Heart left ventricle (tissue), 16 donors: ENCODE data around the gene KCNJ18. TPM values are rescaled to one million over a fixed set of nuclear protein-coding genes. Genes with fewer than 3 reads are reported as not detected.
"Not testable (repeated sequence)": the region's sequence is repeated elsewhere in the genome, so short reads cannot be mapped to it uniquely, and the experiment has no call there.

ENCODE experiments used
- ATAC-seq, 4 donors: fragments of 200-7000 bp; cut with Tn5 transposase; one replicate each; pipeline ENCODE4 v1.9.1; 2020 to 2022; ENCODE audit warnings: moderate library complexity in 4 of 4, mild to moderate bottlenecking in 3 of 4, moderate number of reproducible peaks in 1 of 4
- DNase-seq, 5 donors: peaks; one replicate each; pipeline ENCODE4 v3.0.0-alpha.2; 2020
- H3K27ac ChIP-seq, 12 donors: fragments of 200-600 bp; sonication (generic) in 4 of 12; one replicate each; pipeline versions ENCODE4 v1.5.0 to v1.8.0; 2016 to 2022; ENCODE audit warnings: mild to moderate bottlenecking in 2 of 12
- H3K27me3 ChIP-seq, 9 donors: fragments of 200-600 bp; sonication (generic) in 2 of 9; one replicate each; pipeline versions ENCODE4 v1.5.1 to v1.8.0; 2016 to 2022; ENCODE audit warnings: mild to moderate bottlenecking in 3 of 9
- H3K36me3 ChIP-seq, 9 donors: fragments of 200-600 bp; sonication (generic) in 2 of 9; one replicate each; pipeline versions ENCODE4 v1.5.0 to v1.8.0; 2018 to 2022; ENCODE audit warnings: mild to moderate bottlenecking in 2 of 9
- H3K4me1 ChIP-seq, 12 donors: fragments of 200-600 bp; sonication (generic) in 4 of 12; one replicate each; pipeline versions ENCODE4 v1.5.0 to v1.8.0; 2016 to 2022; ENCODE audit warnings: mild to moderate bottlenecking in 3 of 12
- H3K4me3 ChIP-seq, 12 donors: fragments of 200-600 bp; sonication (generic) in 4 of 12; one replicate each; pipeline versions ENCODE4 v1.5.0 to v1.8.0; 2017 to 2022; ENCODE audit warnings: mild to moderate bottlenecking in 9 of 12, moderate library complexity in 4 of 12
- H3K9me3 ChIP-seq, 12 donors: fragments of 200-600 bp; sonication (generic) in 4 of 12; one replicate each; pipeline versions ENCODE4 v1.5.0 to v1.8.0; 2016 to 2022; ENCODE audit warnings: mild to moderate bottlenecking in 1 of 12
- WGBS, 4 donors: extraction: QIAGEN DNeasy Blood & Tissue Kit in 2 of 4; methylation state at CpG; one replicate each; pipeline versions ENCODE4 v1.1.5 to v1.1.7; 2013 to 2018; 5-methylcytosine and 5-hydroxymethylcytosine counted together
- intact Hi-C, 10 donors: fragments of 100-400 bp; cut with DNase I; formaldehyde crosslinking; loops; one replicate each; pipeline versions ENCODE4 v1.11.1 to v1.14.2; 2022
- polyA plus RNA-seq, 2 donors: library from polyadenylated mRNA; stranded (reverse); fragments of 200-250 nt; gene quantifications; one replicate each; pipeline ENCODE4 v1.2.3, GENCODE V29; 2013
- total RNA-seq, 9 donors: library from RNA; depleted of rRNA in 2 of 9; stranded (reverse); fragments of >200 nt in 2 of 9; fragmentation: NEBNext Ultra II Directional in 3 of 9; extraction: Animal tissue kit (Norgen Biotek cat#: 25700) in 3 of 9; gene quantifications; one replicate each; pipeline versions ENCODE4 v1.1.0 to v1.2.4, GENCODE V29; 2016 to 2023
- donor health status: ischemic (EF 13 %, LVEDD 7.1; RV severe dilation, severe dysfunction).
- donor health status: healthy with polysubstance abuse.
- donor health status: DM: no; HTN: yes; CAD: no.
- donor health status: DM: no; HTN: no; CAD: no.
- donor health status: ischemic (EF 25% LVEDD 6.9; RV normal size, moderate dysfunction).
- donor health status: ischemic (EF 25% LVEDD 5.7; RV mildly dilated, moderate dysfunction).
- donor health status: healthy.
- donor health status: DM: yes; HTN: yes; CAD: no.
- donor health status: ischemic (EF 35%, LVEDD 5.7; RV mildly dilated, moderate dysfunction).
- donor health status: nonischemic (EF 11% LVEDD 7.7; RV severe dilation, severe dysfunction).
- donor health status: DM: yes; HTN: yes; CAD: no.
- donor health status: PGD.
- donor health status: ischemic (EF 29% LVEDD 5.4; RV normal size, mild dysfunction).
- donor health status: nonischemic (EF 23%, LVEDD 6.1; RV moderate dilation, normal function).

KCNJ18 gene
- total and polyA plus RNA-seq, 11 donors: not detected

DNA sequence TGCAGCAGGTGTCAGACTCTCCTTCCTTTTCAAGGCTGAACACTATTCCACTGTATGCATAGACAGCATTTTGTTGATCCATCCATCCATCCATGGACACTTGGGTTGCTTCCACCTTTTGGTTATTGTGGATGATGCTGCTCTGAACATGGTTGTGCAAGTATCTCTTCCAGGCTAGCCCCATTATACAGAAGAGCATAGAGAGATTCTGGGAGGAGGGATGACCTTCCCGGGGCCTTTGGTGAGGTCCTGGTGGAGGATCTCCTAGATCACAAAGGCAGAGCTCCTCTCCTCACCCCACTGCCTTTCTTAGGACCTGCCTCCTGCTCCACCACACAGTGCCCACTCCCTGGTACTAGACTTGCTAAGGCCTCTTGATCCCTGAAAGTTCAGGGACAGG lies 27.2 kb upstream of the KCNJ18 start:
- H3K36me3 ChIP-seq, ATAC-seq, H3K4me3 ChIP-seq, H3K4me1 ChIP-seq, intact Hi-C loops, H3K27me3 ChIP-seq, H3K27ac ChIP-seq, DNase-seq, H3K9me3 ChIP-seq: not testable (repeated sequence)
- 31 to 69% (median 57%) methylated on average over 1 of the region's 1 CpG for WGBS, 4 donors

DNA sequence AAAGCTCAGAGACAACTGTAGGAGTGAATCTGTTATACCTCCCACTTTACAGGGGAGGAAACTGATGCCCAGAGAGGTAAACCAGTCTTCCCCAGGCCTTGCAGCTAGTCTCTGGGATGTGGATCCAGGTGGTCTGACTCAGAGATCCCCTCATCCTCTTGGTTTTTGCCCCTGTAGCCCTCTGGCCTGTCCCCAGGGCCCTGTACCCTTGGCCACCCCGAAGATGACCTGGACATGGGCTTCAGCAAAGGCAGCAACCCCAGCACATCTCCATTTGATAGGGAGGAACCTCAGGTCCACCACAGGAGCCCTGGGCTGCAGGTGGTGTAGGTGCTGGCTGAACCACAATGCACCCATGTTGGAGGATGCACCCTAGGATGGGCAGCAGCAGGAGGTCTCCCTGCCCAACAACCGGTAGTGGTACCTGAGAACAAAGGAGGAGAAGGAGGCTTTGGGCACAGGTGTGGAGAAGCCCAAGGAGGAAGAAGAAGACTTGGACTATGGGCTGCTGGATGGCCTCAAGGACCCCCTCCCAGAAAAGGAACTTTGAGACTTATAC lies 26.3 kb upstream of the KCNJ18 start:
- ATAC-seq, intact Hi-C loops, H3K4me3 ChIP-seq, H3K9me3 ChIP-seq, DNase-seq, H3K27ac ChIP-seq, H3K36me3 ChIP-seq, H3K4me1 ChIP-seq: not testable (repeated sequence)
- 27 to 33% (median 31%) methylated on average over 2 of the region's 2 CpGs for WGBS, 4 donors
- H3K27me3 ChIP-seq: peaks cover 0 to 14% (median 0%) of the 10 kb centered on the region in 9 donors

DNA sequence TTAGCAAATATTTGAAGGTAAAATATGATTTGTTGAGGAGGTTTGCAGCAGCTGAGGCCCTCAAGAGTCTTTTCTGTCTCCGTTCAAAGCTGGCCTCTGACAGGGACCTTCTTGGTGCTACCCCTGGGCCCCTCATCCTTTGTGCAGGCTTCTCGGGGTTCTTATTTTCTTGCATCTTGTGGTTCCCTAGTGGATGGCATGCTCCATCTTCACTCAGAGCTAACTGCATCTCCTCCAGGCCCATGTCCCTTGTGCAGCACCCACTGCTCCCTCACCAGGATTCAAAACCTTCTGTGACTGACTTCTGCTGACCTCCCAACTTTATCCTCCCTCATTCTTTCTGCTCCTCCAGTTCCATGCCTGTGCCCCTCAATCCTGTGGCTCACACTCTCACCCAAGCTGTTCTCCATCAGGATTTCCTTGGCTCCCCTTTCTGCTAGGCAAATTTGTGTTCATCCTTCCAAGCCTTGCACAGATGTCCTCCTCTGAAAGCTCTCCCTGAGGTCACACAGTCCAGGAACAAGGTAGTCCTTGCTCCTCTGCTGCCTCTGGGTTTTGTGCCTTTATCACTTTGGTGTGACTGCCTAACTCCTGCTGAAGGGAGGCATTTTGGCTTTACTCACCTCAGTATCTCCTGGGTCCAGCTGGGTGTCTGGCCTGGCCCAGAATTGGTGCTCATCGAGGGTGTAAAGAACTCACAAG lies 25.5 kb upstream of the KCNJ18 start:
- H3K36me3 ChIP-seq, H3K27ac ChIP-seq, H3K4me3 ChIP-seq, intact Hi-C loops, H3K9me3 ChIP-seq, ATAC-seq, DNase-seq, H3K4me1 ChIP-seq: not testable (repeated sequence)
- WGBS, 4 donors: 41 to 57% (median 52%) methylated on average over 3 of the region's 3 CpGs
- H3K27me3 ChIP-seq: peaks cover 0 to 15% (median 0%) of the 10 kb centered on the region in 9 donors

DNA sequence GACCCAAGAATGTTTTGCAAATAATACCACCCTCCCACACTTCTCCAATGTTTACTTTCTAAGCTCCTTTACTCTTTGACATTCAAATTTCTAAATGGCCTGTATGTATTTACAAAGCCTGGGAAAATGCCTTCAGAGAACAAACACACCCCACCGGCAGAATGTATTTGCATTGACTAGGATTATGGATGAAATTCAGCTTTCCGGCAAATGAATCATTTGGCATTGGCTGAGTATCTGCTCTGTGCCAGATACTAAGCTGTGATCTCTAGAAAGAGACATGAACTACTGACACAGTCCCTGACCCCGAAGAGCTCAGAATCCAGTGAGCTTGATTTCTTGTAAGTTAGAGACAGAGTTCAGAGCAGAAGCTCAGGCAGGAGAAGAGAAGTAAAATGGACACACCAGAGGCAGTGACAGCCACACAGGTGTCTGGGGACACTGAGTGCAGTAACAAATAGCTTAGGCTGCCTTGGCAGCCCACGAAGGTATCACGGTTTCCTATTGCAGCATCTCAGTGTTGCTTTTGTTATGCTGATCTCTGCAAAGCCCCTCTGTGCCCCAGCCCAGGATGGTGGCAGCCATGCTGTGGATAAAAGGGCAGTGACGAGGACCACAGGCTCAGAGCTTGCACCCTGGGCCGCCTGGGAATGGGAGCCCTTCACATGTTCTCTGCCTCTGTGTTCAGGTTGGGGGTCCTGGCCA lies 24.8 kb upstream of the KCNJ18 start:
- 35 to 46% (median 42%) methylated on average over 7 of the region's 7 CpGs for WGBS, 4 donors
- DNase-seq, H3K36me3 ChIP-seq, H3K27ac ChIP-seq, H3K4me3 ChIP-seq, intact Hi-C loops, H3K4me1 ChIP-seq, ATAC-seq, H3K9me3 ChIP-seq: not testable (repeated sequence)
- H3K27me3 ChIP-seq: peaks cover 0 to 15% (median 0%) of the 10 kb centered on the region in 9 donors

DNA sequence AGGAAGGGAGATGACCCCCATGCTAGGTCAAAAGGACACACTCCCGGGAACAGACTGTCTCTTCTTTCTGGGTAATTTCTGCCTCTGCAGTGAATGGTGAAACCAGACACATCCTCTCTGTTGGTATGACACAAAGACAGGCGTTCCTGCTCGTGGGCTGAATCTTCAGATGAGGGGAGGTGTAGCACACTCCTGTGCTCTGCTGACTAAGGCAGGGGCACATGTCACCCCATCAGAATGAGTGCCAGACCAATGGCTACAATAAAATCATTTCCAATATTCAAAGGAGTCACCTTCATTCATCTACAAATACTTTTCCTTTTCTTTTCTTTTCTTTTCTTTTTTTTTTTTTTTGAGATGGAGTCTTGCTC lies 24.2 kb upstream of the KCNJ18 start:
- H3K4me1 ChIP-seq, DNase-seq, H3K9me3 ChIP-seq, H3K4me3 ChIP-seq, H3K36me3 ChIP-seq, intact Hi-C loops, ATAC-seq, H3K27ac ChIP-seq: not testable (repeated sequence)
- 54 to 78% (median 67%) methylated on average over 3 of the region's 3 CpGs for WGBS, 4 donors
- peaks cover 0 to 15% (median 0%) of the 10 kb centered on the region in 9 donors for H3K27me3 ChIP-seq

DNA sequence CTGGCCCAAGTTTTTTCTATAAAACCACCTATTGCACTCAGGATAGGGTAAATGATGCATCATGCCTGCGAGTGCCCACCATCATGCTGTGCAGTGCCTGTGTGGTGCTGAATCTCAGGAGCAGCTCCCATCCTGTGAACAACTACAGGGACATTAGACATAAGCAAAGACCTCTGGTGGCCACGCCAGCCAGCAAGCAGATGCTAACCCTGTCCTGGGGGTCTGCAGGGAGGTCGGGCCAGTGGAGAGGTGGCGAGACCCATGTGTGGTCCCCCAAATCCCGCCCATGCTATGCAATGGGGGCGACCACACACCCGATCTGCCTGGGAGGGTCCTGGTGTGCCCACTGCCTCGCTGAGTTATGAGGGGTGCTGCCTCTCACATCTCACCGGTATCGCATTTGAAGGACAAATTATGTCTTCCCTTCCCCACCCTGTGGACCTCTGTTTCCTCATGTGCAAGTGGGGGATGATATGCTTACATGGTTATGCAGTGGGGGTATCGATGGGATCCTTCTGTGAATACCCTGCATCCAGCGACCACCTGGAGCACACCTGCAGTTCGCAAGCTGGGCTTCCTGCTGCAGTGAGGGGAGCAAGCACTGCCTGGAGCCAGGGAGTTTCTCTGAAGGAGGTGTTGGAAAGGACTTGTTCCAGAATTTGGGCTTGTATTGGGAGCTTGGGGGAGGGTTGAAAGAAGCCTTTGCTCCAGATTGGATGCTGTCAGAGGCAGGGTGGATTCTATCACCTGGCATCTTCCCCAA lies 23.4 kb upstream of the KCNJ18 start:
- H3K36me3 ChIP-seq, DNase-seq, intact Hi-C loops, H3K4me1 ChIP-seq, ATAC-seq, H3K4me3 ChIP-seq, H3K9me3 ChIP-seq, H3K27ac ChIP-seq: not testable (repeated sequence)
- 72 to 80% (median 74%) methylated on average over 13 of the region's 13 CpGs for WGBS, 4 donors
- H3K27me3 ChIP-seq: peaks cover 0 to 15% (median 2%) of the 10 kb centered on the region in 9 donors

DNA sequence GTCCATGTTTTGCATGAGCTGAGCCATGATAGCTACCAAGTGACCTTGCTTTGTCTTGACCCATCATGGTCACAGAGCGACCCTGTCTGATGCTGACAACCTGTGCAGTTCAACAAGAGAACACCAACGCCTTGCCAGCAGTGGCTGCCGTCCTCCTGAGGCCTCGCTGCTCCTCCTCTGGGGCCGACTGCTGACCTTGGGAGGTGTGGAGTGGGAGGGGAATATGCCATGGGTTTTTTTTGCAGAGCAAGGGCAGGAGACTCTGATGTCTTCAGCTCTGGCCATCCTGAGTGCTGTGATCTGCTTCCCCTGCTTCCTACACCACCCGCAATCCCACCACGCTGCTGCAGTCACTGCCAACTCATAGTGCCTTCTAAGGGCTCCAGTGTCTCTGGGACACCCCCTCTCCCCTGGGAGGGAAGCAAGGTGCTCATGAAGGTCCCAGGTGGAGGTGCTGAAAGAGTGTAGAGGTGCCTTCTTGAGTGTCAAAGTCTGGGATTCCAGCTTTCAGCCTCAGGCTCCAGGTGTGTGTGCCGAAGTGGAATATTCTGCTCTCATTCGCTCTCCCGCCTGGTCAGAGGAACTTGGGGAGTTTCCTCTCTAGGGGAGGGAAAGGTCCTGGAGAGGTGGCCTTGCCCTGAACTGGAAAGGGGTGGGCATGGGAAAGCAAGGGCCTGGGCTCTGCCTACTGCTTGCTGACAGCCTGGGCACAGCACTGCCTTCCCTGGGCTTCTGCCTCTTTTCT lies 22.5 kb upstream of the KCNJ18 start:
- H3K27ac ChIP-seq, H3K4me1 ChIP-seq, H3K4me3 ChIP-seq, intact Hi-C loops, H3K9me3 ChIP-seq, DNase-seq, ATAC-seq, H3K36me3 ChIP-seq: not testable (repeated sequence)
- H3K27me3 ChIP-seq: peaks cover 0 to 22% (median 3%) of the 10 kb centered on the region in 9 donors
- 72 to 79% (median 76%) methylated on average over 10 of the region's 10 CpGs for WGBS, 4 donors

DNA sequence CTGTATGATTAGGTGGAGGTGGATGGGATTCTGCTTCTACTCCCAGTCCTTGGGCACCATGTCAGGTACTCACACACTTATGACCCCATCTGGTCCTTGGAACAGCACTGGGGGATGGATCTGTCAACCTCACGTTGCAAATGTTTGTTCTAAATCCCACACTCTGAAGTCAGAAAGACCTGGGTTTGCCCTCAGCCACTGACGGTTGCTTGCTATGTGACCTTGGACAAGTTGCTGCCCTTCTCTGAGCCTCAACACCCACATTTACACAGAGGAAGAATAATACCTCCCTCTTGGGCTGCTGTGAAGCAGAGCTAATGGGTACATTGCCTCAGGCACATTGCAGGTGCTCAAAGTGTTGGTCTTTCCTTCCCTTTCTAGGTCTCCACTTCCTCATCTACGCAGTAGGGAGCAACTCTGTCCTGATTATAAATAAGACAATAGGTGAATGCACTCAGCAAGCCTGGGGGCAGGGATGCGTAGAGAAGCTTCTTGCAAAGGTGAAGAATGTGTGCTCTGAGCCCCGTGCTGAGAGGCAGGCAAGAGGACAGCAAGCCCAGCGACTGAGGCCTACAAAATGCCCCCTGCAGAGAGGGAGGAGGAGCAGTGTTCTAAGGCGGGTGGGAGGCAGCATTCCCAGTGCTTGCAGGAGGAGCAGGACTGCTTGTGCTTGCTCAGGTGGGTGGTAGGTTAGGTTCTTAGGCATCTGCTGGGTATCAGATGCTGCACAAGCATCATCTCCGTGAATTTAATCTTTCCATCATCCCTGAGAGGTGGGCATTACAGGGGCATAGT lies 21.8 kb upstream of the KCNJ18 start:
- DNase-seq, H3K36me3 ChIP-seq, H3K4me1 ChIP-seq, H3K4me3 ChIP-seq, intact Hi-C loops, ATAC-seq, H3K9me3 ChIP-seq, H3K27ac ChIP-seq: not testable (repeated sequence)
- H3K27me3 ChIP-seq: peaks cover 0 to 30% (median 3%) of the 10 kb centered on the region in 9 donors
- WGBS, 4 donors: 41 to 64% (median 48%) methylated on average over 8 of the region's 8 CpGs

DNA sequence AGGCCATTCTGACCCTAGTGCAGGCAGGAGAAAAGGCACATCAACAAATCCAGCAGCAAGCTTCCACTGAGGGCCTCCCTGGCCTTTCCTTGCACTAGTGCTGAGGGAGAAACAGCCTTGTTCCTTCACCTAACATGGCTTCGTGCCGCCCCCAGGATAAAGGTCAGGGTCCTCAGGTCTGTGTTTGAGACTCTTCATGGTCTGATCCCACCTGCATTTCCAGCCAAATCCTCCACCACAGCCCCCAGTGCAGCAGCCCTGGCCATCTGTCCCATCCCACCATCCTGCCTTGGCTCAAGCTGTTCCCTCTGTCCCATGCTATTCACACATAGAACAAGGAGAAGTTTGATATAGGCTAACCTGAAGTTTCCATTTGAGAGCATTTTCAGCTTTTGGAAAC lies 20.9 kb upstream of the KCNJ18 start:
- H3K9me3 ChIP-seq, DNase-seq, H3K27ac ChIP-seq, H3K4me1 ChIP-seq, H3K36me3 ChIP-seq, intact Hi-C loops, H3K4me3 ChIP-seq, ATAC-seq: not testable (repeated sequence)
- WGBS, 4 donors: 52 to 80% (median 59%) methylated on average over 2 of the region's 2 CpGs
- H3K27me3 ChIP-seq: peaks cover 0 to 33% (median 4%) of the 10 kb centered on the region in 9 donors
